A549 (cell line): Measurements from ENCODE around the gene NQO2. TPM values are rescaled to one million over a fixed set of nuclear protein-coding genes. Genes with fewer than 3 reads are reported as not detected.

Experiments used
- ATAC-seq, 2 experiments: fragments of 200-7000 bp in 1 of 2; fragments of >200 bp in 1 of 2; cut with Nextera tagmentation in 1 of 2; cut with Tn5 transposase in 1 of 2; 3 replicates each; pipeline versions ENCODE4 v1.8.0 to v1.9.1; 2018 to 2020; ENCODE audit warnings: mild to moderate bottlenecking in 1 of 2, moderate library complexity in 1 of 2
- CTCF ChIA-PET: fragments of 300-600 bp; sonication (Branson Sonifier 250); formaldehyde crosslinking; extraction: SDS; loops from one replicate; lab custom pipeline; 2021; ENCODE audit warnings: antibody characterized with exemption, inconsistent platforms; lab: Yijun Ruan, JAX
- POLR2A ChIA-PET: fragments of 350-600 bp; formaldehyde crosslinking; extraction: SDS; loops from one replicate; lab custom pipeline; 2021; ENCODE audit warnings: antibody characterized with exemption, inconsistent platforms; lab: Yijun Ruan, JAX
- DNase-seq, 2 experiments: peaks; one replicate each; pipeline versions ENCODE4 v3.0.0 to v3.0.0-alpha.2; 2011 to 2016; ENCODE audit warnings: low read depth in 1 of 2, low spot score in 1 of 2
- FAIRE-seq: peaks from 2 replicates; lab custom pipeline; 2011; peaks lifted over from hg19 to GRCh38; lab: Jason Lieb, UNC
- H3K27ac ChIP-seq, 2 experiments: fragments of >200 bp; sonication (Bioruptor Twin); formaldehyde crosslinking; 3 replicates each; pipeline ENCODE4 v1.5.1; 2016 to 2017
- H3K4me1 ChIP-seq: fragments of >200 bp; sonication (Bioruptor Twin); formaldehyde crosslinking; 3 replicates; pipeline ENCODE4 v1.6.1; 2016
- H3K4me2 ChIP-seq: fragments of >200 bp; sonication (Bioruptor Twin); formaldehyde crosslinking; 3 replicates; pipeline ENCODE4 v1.6.1; 2016
- H3K4me3 ChIP-seq: fragments of >200 bp; sonication (Bioruptor Twin); formaldehyde crosslinking; 3 replicates; pipeline ENCODE4 v1.5.1; 2016
- H3K9me3 ChIP-seq: fragments of >200 bp; sonication (Bioruptor Twin); formaldehyde crosslinking; 3 replicates; pipeline ENCODE4 v1.6.1; 2016
- ATOH8 ChIP-seq: fragments of 250-450 bp; sonication (Bioruptor Pico); IDR thresholded peaks from 2 replicates; pipeline ENCODE4 v1.5.0; 2020; ENCODE audit warnings: low read depth, mild to moderate bottlenecking, moderate library complexity
- CHD2 ChIP-seq: fragments of 150-350 bp; IDR thresholded peaks from 2 replicates; pipeline ENCODE4 v1.6.1; 2014; ENCODE audit warnings: low read length; ENCODE audit not compliant: partially characterized antibody
- CTCF ChIP-seq: fragments of >200 bp; sonication (Bioruptor Twin); formaldehyde crosslinking; IDR thresholded peaks from 3 replicates; pipeline ENCODE4 v1.5.1; 2016
- EHF ChIP-seq: fragments of 250-450 bp; sonication (Bioruptor Pico); IDR thresholded peaks from 2 replicates; pipeline ENCODE4 v1.5.0; 2020; ENCODE audit warnings: mild to moderate bottlenecking
- EHMT2 ChIP-seq: fragments of 200-600 bp; sonication (generic); IDR thresholded peaks from 2 replicates; pipeline ENCODE4 v1.6.1; 2016; ENCODE audit warnings: antibody characterized with exemption, low read depth, mild to moderate bottlenecking, moderate library complexity
- FOSB ChIP-seq: fragments of 250-450 bp; sonication (Bioruptor Pico); IDR thresholded peaks from 2 replicates; pipeline ENCODE4 v1.5.0; 2020; ENCODE audit warnings: mild to moderate bottlenecking, moderate library complexity
- FOSL2 ChIP-seq, 2 experiments: fragments of 450-650 bp in 1 of 2; fragments of >200 bp in 1 of 2; sonication (Bioruptor Twin) in 1 of 2; formaldehyde crosslinking; IDR thresholded peaks; 2 replicates each; pipeline versions ENCODE4 v1.5.0 to v1.6.1; 2016 to 2020; ENCODE audit warnings: mild to moderate bottlenecking in 1 of 2, moderate library complexity in 1 of 2
- HEYL ChIP-seq: fragments of 250-450 bp; sonication (Bioruptor Pico); IDR thresholded peaks from 2 replicates; pipeline ENCODE4 v1.8.0; 2021; ENCODE audit warnings: mild to moderate bottlenecking, moderate library complexity
- HMGXB4 ChIP-seq: fragments of 250-450 bp; sonication (Bioruptor Pico); IDR thresholded peaks from 2 replicates; pipeline ENCODE4 v1.5.0; 2021; ENCODE audit warnings: mild to moderate bottlenecking, moderate library complexity, borderline replicate concordance
- JUNB ChIP-seq: fragments of >200 bp; sonication (Bioruptor Twin); formaldehyde crosslinking; IDR thresholded peaks from 2 replicates; pipeline ENCODE4 v1.6.1; 2016
- MAX ChIP-seq: IDR thresholded peaks from 2 replicates; pipeline ENCODE4 v1.6.1; 2012
- MYC ChIP-seq: IDR thresholded peaks from 2 replicates; pipeline ENCODE4 v1.6.1; 2012; ENCODE audit warnings: mild to moderate bottlenecking, inconsistent platforms, low read length, improper control_type of control experiment, borderline replicate concordance
- NR3C1 ChIP-seq: fragments of >200 bp; sonication (Bioruptor Twin); formaldehyde crosslinking; IDR thresholded peaks from 3 replicates; pipeline ENCODE4 v1.6.1; 2017
- RARB ChIP-seq: fragments of 250-450 bp; sonication (Bioruptor Pico); IDR thresholded peaks from 2 replicates; pipeline ENCODE4 v1.8.0; 2021; ENCODE audit warnings: mild to moderate bottlenecking, moderate library complexity
- RCOR1 ChIP-seq: fragments of 150-350 bp; IDR thresholded peaks from 2 replicates; pipeline ENCODE4 v1.6.1; 2014; ENCODE audit warnings: antibody characterized with exemption, low read length, low read depth
- RNF2 ChIP-seq: fragments of 200-600 bp; sonication (generic); IDR thresholded peaks from 2 replicates; pipeline ENCODE4 v1.6.1; 2016; ENCODE audit warnings: low read depth, mild to moderate bottlenecking, antibody characterized with exemption, moderate library complexity, borderline replicate concordance
- SMC3 ChIP-seq: fragments of >200 bp; sonication (Bioruptor Twin); formaldehyde crosslinking; IDR thresholded peaks from 3 replicates; pipeline ENCODE4 v1.6.1; 2018; ENCODE audit warnings: inconsistent platforms
- SREBF2 ChIP-seq: fragments of 450-650 bp; IDR thresholded peaks from 2 replicates; pipeline ENCODE4 v1.6.1; 2014; ENCODE audit warnings: mild to moderate bottlenecking, moderate library complexity
- TP53 ChIP-seq: fragments of 250-450 bp; sonication (Bioruptor Pico); IDR thresholded peaks from 2 replicates; pipeline ENCODE4 v1.5.0; 2021; ENCODE audit warnings: mild to moderate bottlenecking, moderate library complexity
- ZSCAN20 ChIP-seq: fragments of 250-450 bp; sonication (Bioruptor Pico); IDR thresholded peaks from 2 replicates; pipeline ENCODE4 v1.8.0; 2022; ENCODE audit warnings: mild to moderate bottlenecking, moderate library complexity
- WGBS: methylation state at CpG from one replicate; pipeline ENCODE4 v1.1.6; 2017; ENCODE audit errors: missing lambda C conversion rate; 5-methylcytosine and 5-hydroxymethylcytosine counted together
- polyA plus RNA-seq, 4 experiments: library from polyadenylated mRNA; depleted of rRNA in 3 of 4; stranded (reverse); fragments of >200 nt; fragmentation: RNase III in 1 of 4; extraction: RNeasy Plus Mini Kit Qiagen cat#74134 plus additional on column Dnase treatment in 1 of 4; gene quantifications; 2 replicates in 3 of 4; 3 replicates in 1 of 4; pipeline ENCODE4 v1.2.3, GENCODE V29; 2011 to 2017

The NQO2 gene
- polyA plus RNA-seq, 2 of the 4 experiments (the other 2 are of a cell fraction), result 67.2 to 86.5 TPM

- peak overlapping the region; percentile 97; the same call in 1 of the 3 replicates for H3K4me2 ChIP-seq
- no peak for TF ChIP-seq ATOH8 (CRISPR knock-in tag)
- TF ChIP-seq RCOR1, result no peak
- no peak for TF ChIP-seq FOSL2 (IDR thresholded peaks at IDR 0.05)
- no peak for TF ChIP-seq FOSL2 (CRISPR knock-in tag; IDR thresholded peaks at IDR 0.05)
- no peak for TF ChIP-seq MYC
- TF ChIP-seq EHMT2, result no peak
- TF ChIP-seq, all 56 proteins: peak for 0
- no peak for ATAC-seq
- ChIA-PET POLR2A (interaction anchor here (1.9 to 2.9 kb wide), 4 partner anchors 9 to 144 kb away, joined by 5 to 25 read pairs (median 16); partner anchors contain the start of genes NQO2 and RIPK1), CTCF (interaction anchor here (0.6 to 5.7 kb wide), 6 partner anchors 11 to 200 kb away, joined by 3 to 142 read pairs (median 16); no protein-coding TSS in a partner anchor)
- 83% methylated on average over 10 of the region's 10 CpGs for WGBS
- FAIRE-seq, result no peak
- no peaks in the 10 kb centered on the region for H3K9me3 ChIP-seq
- H3K4me1 ChIP-seq, result peaks cover 28% of the 10 kb centered on the region
- H3K27ac ChIP-seq, result peak overlapping the region; percentile 96 to 99; a peak in 3 of 6 replicates
- DNase-seq, result no peak
- no peak overlapping the region for H3K4me3 ChIP-seq
These were observed 8.7 kb upstream of the NQO2 start for GRCh38 chr6:2990932-2991506.

- no peak overlapping the region for H3K4me3 ChIP-seq
- 88% methylated on average over 6 of the region's 6 CpGs for WGBS
- POLR2A ChIA-PET, result no interaction called here
- no peak overlapping the region for H3K27ac ChIP-seq
- ATAC-seq (no peak), DNase-seq (no peak), FAIRE-seq (no peak)
- TF ChIP-seq TP53, result no peak
- TF ChIP-seq EHMT2, result no peak
- no peak for TF ChIP-seq ATOH8 (CRISPR knock-in tag)
- no peak for TF ChIP-seq HEYL
- no peak for TF ChIP-seq CHD2
- no peak for TF ChIP-seq HMGXB4 (CRISPR knock-in tag)
- TF ChIP-seq RCOR1, result no peak
- TF ChIP-seq FOSB (CRISPR knock-in tag), result no peak
- TF ChIP-seq RNF2, result no peak
- no peak for TF ChIP-seq MYC
- TF ChIP-seq SMC3, result no peak
- no peaks in the 10 kb centered on the region for H3K9me3 ChIP-seq
- peaks cover 14% of the 10 kb centered on the region for H3K4me1 ChIP-seq
- CTCF ChIA-PET, result interaction anchor here (0.8 kb wide), 1 partner anchor 40 kb away, joined by 4 read pairs; no protein-coding TSS in a partner anchor
- H3K4me2 ChIP-seq, result no peak overlapping the region
These were observed 7.2 kb upstream of the NQO2 start for GRCh38 chr6:2992330-2992979.

- FAIRE-seq, result no peak
- peaks cover 9% of the 10 kb centered on the region for H3K4me1 ChIP-seq
- no peak for ATAC-seq
- H3K4me3 ChIP-seq, result no peak overlapping the region
- DNase-seq, result no peak
- H3K27ac ChIP-seq, result no peak overlapping the region
- H3K9me3 ChIP-seq, result no peaks in the 10 kb centered on the region
- no peak overlapping the region for H3K4me2 ChIP-seq
- CTCF ChIA-PET, result no interaction called here
- WGBS, result 88% methylated on average over 4 of the region's 4 CpGs
- POLR2A ChIA-PET, result no interaction called here
- TF ChIP-seq MAX, result no peak
- TF ChIP-seq HMGXB4 (CRISPR knock-in tag), result no peak
- no peak for TF ChIP-seq SREBF2
- no peak for TF ChIP-seq EHMT2
- TF ChIP-seq CTCF, result no peak
- no peak for TF ChIP-seq NR3C1
- TF ChIP-seq JUNB, result no peak
- TF ChIP-seq ZSCAN20 (CRISPR knock-in tag), result no peak
- TF ChIP-seq RARB (CRISPR knock-in tag), result no peak
- no peak for TF ChIP-seq RCOR1
- TF ChIP-seq EHF (CRISPR knock-in tag), result no peak
These were observed 5.9 kb upstream of the NQO2 start for GRCh38 chr6:2993755-2994317.
